MM.1S (cell line): Measurements from ENCODE around the gene NRM.

Source experiments
- DNase-seq: peaks from one replicate; pipeline ENCODE4 v3.0.0-alpha.2; 2015
- H2AFZ ChIP-seq: fragments of 300-600 bp; sonication (generic); 2 replicates; pipeline ENCODE4 v1.6.0; 2016; ENCODE audit warnings: antibody characterized with exemption, low read length
- H3F3A ChIP-seq: fragments of 300-600 bp; sonication (generic); 2 replicates; pipeline ENCODE4 v1.6.1; 2016; ENCODE audit warnings: mild to moderate bottlenecking, antibody characterized with exemption, low read length, moderate library complexity, mixed read lengths; ENCODE audit not compliant: insufficient read depth
- H3K27ac ChIP-seq: fragments of 300-600 bp; sonication (generic); 2 replicates; pipeline ENCODE4 v1.5.1; 2016; ENCODE audit warnings: mild to moderate bottlenecking, low read length
- H3K27me3 ChIP-seq: fragments of 300-600 bp; sonication (generic); replicated peaks from 2 replicates; pipeline ENCODE4 v1.6.0; 2016; ENCODE audit warnings: low read length; ENCODE audit not compliant: insufficient read depth
- H3K36me3 ChIP-seq: fragments of 300-600 bp; sonication (generic); replicated peaks from 2 replicates; pipeline ENCODE4 v1.6.1; 2016; ENCODE audit warnings: mild to moderate bottlenecking, low read length, mixed read lengths; ENCODE audit not compliant: insufficient read depth
- H3K4me1 ChIP-seq: fragments of 300-600 bp; sonication (generic); 2 replicates; pipeline ENCODE4 v1.6.1; 2016; ENCODE audit warnings: low read length, mixed read lengths
- H3K4me2 ChIP-seq: fragments of 300-600 bp; sonication (generic); 2 replicates; pipeline ENCODE4 v1.6.0; 2016; ENCODE audit warnings: low read depth, low read length
- H3K4me3 ChIP-seq: fragments of 300-600 bp; sonication (generic); 2 replicates; pipeline ENCODE4 v1.5.1; 2016; ENCODE audit warnings: low read length, mixed read lengths
- H3K79me2 ChIP-seq: fragments of 300-600 bp; sonication (generic); 2 replicates; pipeline ENCODE4 v1.6.1; 2016; ENCODE audit warnings: mixed run types, low read length, mixed read lengths
- H3K9ac ChIP-seq: fragments of 300-600 bp; sonication (generic); 2 replicates; pipeline ENCODE4 v1.6.1; 2016; ENCODE audit warnings: low read length, mixed read lengths
- H3K9me2 ChIP-seq: fragments of 300-600 bp; sonication (generic); replicated peaks from 2 replicates; pipeline ENCODE4 v1.6.1; 2016; ENCODE audit warnings: mild to moderate bottlenecking, low read length, mixed read lengths; ENCODE audit not compliant: insufficient read depth
- H3K9me3 ChIP-seq: fragments of 300-600 bp; sonication (generic); replicated peaks from 2 replicates; pipeline ENCODE4 v1.6.1; 2016; ENCODE audit warnings: mild to moderate bottlenecking, low read length, mixed read lengths; ENCODE audit not compliant: insufficient read depth
- H4K20me1 ChIP-seq: fragments of 300-600 bp; sonication (generic); 2 replicates; pipeline ENCODE4 v1.6.1; 2016; ENCODE audit warnings: mild to moderate bottlenecking, low read length, moderate library complexity, mixed read lengths; ENCODE audit not compliant: insufficient read depth
- EZH2 ChIP-seq: fragments of 300-600 bp; sonication (generic); optimal IDR thresholded peaks from 2 replicates; pipeline ENCODE3; 2017; ENCODE audit warnings: low read depth, mild to moderate bottlenecking, antibody characterized with exemption, low read length, mixed read lengths
- EZH2phosphoT487 ChIP-seq: fragments of 300-600 bp; sonication (generic); IDR thresholded peaks from 2 replicates; pipeline ENCODE4 v1.6.1; 2018; ENCODE audit warnings: antibody characterized with exemption, low read length
- TF ChIP-seq, protein P1 (sequence below): fragments of 300-600 bp; sonication (generic); IDR thresholded peaks from 2 replicates; pipeline ENCODE4 v1.5.1; 2016; ENCODE audit warnings: antibody characterized with exemption, low read length, mixed read lengths

NRM gene

GRCh38 chr6:30707281-30707850 is 16.6 kb upstream of the NRM start:
- Histone ChIP-seq H3K9me3 (no peaks in the 10 kb centered on the region), H3K27ac (no peak overlapping the region), H3K36me3 (no peaks in the 10 kb centered on the region), H3K9me2 (no peaks in the 10 kb centered on the region), H3K9ac (no peak overlapping the region), H3F3A (no peaks in the 10 kb centered on the region), H2AFZ (no peak overlapping the region), H4K20me1 (no peaks in the 10 kb centered on the region), H3K79me2 (no peaks in the 10 kb centered on the region), H3K27me3 (no peaks in the 10 kb centered on the region), H3K4me3 (no peak overlapping the region), H3K4me2 (no peak overlapping the region), H3K4me1 (no peaks in the 10 kb centered on the region)
- TF ChIP-seq EZH2phosphoT487 (no peak), EZH2 (no peak)
- TF ChIP-seq, protein P1, sequence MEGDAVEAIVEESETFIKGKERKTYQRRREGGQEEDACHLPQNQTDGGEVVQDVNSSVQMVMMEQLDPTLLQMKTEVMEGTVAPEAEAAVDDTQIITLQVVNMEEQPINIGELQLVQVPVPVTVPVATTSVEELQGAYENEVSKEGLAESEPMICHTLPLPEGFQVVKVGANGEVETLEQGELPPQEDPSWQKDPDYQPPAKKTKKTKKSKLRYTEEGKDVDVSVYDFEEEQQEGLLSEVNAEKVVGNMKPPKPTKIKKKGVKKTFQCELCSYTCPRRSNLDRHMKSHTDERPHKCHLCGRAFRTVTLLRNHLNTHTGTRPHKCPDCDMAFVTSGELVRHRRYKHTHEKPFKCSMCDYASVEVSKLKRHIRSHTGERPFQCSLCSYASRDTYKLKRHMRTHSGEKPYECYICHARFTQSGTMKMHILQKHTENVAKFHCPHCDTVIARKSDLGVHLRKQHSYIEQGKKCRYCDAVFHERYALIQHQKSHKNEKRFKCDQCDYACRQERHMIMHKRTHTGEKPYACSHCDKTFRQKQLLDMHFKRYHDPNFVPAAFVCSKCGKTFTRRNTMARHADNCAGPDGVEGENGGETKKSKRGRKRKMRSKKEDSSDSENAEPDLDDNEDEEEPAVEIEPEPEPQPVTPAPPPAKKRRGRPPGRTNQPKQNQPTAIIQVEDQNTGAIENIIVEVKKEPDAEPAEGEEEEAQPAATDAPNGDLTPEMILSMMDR: no peak
- no peak for DNase-seq

DNA sequence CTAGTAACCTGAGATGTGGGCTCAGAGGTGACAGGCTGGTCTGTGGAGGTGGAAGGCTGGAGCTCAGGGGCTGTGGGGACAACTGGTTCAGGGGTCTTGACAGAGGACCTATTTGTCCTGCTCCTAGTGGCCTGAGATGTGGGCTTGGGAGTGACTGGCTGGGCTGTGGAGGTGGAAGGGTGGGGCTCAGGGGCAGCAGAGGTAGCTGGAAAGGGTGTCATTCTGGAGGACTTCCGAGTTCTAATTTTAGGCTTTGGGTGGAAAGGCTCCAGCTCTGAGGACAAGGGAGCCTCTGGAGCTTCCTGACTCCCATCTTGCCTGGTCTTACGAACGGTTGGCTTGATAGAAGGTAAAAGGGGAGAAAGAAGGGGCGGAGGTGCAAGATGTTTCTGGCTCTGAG is 14.8 kb upstream of the NRM start:
- Histone ChIP-seq H4K20me1 (no peaks in the 10 kb centered on the region), H3K36me3 (no peaks in the 10 kb centered on the region), H3K9ac (no peak overlapping the region), H3K4me1 (no peaks in the 10 kb centered on the region), H3K27ac (no peak overlapping the region), H3K9me2 (no peaks in the 10 kb centered on the region), H3K4me2 (no peak overlapping the region), H3K4me3 (no peak overlapping the region), H3K79me2 (no peaks in the 10 kb centered on the region), H2AFZ (no peak overlapping the region), H3K9me3 (no peaks in the 10 kb centered on the region), H3K27me3 (no peaks in the 10 kb centered on the region), H3F3A (no peaks in the 10 kb centered on the region)
- TF ChIP-seq EZH2 (no peak), EZH2phosphoT487 (no peak)
- TF ChIP-seq, protein P1: no peak
- DNase-seq: no peak

DNA sequence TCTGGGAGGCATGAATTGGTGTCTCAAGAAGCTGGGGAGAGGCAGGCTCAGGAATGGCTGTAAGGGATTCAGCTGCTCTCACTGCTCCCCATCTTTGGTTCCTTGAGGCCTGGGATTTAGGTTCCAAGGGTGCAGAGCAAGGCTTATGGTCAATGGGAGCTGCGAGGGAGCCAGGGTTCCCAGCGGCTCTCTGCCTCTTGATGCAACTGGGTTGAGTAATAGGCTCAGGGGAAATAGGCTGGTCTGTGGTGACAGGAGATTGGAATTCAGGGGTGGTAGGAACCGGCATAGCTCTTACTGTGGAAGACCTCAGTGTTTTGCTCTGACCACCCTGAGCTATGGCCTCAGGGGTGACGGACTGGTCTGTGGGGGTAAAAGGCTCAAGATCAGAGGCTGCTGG is 13.0 kb upstream of the NRM start:
- H2AFZ ChIP-seq: no peak overlapping the region
- no peaks in the 10 kb centered on the region for H3K79me2 ChIP-seq
- no peak overlapping the region for H3K9ac ChIP-seq
- no peaks in the 10 kb centered on the region for H3K9me3 ChIP-seq
- H4K20me1 ChIP-seq: no peaks in the 10 kb centered on the region
- TF ChIP-seq EZH2phosphoT487 (no peak), EZH2 (no peak)
- TF ChIP-seq, protein P1: no peak
- no peak overlapping the region for H3K4me2 ChIP-seq
- no peaks in the 10 kb centered on the region for H3K9me2 ChIP-seq
- H3K4me1 ChIP-seq: no peaks in the 10 kb centered on the region
- no peak overlapping the region for H3K4me3 ChIP-seq
- no peak overlapping the region for H3K27ac ChIP-seq
- no peaks in the 10 kb centered on the region for H3K36me3 ChIP-seq
- DNase-seq: no peak
- no peaks in the 10 kb centered on the region for H3F3A ChIP-seq
- H3K27me3 ChIP-seq: no peaks in the 10 kb centered on the region
